Stimulated activated CD8-positive, alpha-beta memory T cell treated with anti-CD3 and anti-CD28 coated beads, Interleukin-15, amount 100 ng/mL, for 1 hour (primary cell): ENCODE measurements around the gene CAT.
A peak's percentile ranks its signal among the peaks of the same experiment; 100 is the strongest.
"Not testable (repeated sequence)": the region's sequence is repeated elsewhere in the genome, so short reads cannot be mapped to it uniquely, and the experiment has no call there.

ENCODE experiments used
- DNase-seq: peaks from one replicate; pipeline ENCODE4 v3.0.0-alpha.2; 2020; ENCODE audit warnings: low read depth

CAT gene

DNA sequence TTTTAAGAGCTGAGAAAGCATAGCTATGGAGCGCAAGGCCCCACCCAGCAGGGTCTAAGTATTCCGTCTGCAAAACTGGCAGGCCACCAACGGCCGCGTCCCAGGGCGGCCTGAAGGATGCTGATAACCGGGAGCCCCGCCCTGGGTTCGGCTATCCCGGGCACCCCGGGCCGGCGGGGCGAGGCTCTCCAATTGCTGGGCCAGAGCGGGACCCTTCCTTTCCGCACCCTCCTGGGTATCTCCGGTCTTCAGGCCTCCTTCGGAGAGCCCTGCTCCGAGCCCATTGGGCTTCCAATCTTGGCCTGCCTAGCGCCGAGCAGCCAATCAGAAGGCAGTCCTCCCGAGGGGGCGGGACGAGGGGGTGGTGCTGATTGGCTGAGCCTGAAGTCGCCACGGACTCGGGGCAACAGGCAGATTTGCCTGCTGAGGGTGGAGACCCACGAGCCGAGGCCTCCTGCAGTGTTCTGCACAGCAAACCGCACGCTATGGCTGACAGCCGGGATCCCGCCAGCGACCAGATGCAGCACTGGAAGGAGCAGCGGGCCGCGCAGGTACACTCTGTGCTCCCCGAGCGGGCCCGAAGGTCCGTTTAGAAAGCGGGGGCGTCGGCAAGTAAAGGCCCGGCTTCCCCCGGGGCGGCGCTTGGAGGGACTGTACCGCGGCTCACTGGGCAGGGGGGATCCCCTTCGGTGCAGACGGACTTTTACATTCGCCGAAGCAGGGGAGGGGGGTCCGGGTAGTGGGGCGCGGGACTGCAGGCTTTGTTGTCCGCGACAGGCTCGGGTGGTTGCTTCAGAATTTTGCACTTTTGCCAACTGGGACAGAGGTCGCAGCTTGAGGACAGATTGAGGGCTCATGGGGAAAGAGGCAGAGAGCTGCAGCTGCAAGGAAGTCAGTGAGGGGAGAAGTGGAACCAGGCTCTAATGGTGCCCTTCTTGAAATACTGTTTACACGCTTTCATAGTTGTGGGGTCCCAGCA is at the start of gene CAT:
CAT (plus strand) TSS at position 406 of the 979 bp plus-strand sequence; CDS start at position 486, 80 bp downstream.
- peak; percentile 97 for DNase-seq

DNA sequence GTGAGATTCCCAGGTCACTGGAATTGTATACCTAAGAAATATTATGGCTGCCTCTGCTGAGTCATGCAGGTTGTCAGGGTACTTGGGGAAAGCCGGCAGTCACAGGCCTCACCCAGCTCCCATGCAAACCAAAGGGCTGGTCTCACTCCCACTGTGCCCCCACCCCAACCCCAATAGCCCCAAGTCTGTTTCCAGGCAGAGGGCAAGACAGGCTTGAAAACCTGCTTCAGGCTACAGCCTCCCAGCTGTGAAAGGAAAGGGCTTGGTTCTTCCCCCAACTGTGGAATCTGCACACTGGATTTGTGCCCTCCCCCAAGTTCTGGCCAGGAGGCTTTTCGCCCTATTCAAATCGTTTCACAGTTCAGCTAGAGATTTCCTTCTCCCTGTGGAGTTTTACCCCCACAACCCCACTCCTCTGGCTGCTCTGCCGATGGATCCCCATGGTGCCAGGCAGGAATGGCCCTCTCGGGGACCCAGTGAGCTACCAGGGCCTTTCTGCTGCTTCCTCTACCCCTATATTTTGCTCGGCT is 43.9 kb upstream of the CAT start:
- no peak for DNase-seq

DNA sequence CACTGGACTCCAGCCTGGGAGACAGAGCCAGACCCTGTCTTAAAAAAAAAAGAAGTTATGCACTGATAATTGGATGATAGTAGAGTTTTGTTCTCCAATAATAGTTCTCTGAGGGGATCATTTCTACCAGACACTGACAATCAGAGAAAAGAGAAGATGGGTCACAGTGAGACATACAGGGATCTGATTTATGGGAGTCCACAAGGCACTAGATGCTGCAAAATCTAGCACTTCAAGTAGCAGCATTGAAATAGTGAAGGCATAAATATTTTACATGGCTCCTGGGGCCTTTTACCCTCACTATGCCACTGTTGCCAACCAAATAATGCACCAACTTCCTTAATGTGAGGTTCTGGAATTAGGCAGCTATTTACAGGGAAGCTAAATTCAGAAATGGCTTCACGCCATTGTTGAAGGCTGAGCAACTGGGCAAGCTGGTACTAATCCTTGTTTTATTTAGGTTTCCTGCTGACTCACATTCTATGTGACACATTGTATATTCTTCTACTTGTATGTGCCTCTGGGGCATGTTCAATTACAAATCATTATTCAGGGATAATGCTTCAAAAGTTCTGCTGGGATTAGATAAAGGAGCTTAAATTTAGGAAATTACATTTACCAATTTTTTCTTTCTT is 42.7 kb upstream of the CAT start:
- no peak for DNase-seq

- DNase-seq: no peak
Measured at GRCh38 chr11:34397120-34397519, 41.6 kb upstream of the CAT start.

DNA sequence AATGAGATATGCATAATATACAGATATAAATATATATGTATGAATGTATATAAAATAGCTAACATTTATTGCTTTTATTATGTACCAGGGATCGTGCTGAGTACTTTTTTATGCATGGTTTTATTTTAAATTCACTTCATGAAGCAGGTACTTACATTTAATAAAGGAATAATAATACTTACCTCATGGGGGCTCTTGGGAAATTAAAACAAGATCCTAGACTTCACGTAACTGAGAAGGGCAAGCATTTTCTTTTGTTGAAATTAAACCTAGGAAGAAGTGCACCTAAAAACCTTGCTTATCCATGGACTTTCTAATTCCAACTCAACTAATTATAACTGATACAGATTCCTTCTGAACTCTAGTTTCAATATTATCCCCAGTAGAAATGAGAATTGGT is 40.9 kb upstream of the CAT start:
- no peak for DNase-seq

- DNase-seq: no peak
Measured at GRCh38 chr11:34403431-34403830, 35.3 kb upstream of the CAT start.

GRCh38 chr11:34404280-34404679 is 34.5 kb upstream of the CAT start:
- no peak for DNase-seq

DNA sequence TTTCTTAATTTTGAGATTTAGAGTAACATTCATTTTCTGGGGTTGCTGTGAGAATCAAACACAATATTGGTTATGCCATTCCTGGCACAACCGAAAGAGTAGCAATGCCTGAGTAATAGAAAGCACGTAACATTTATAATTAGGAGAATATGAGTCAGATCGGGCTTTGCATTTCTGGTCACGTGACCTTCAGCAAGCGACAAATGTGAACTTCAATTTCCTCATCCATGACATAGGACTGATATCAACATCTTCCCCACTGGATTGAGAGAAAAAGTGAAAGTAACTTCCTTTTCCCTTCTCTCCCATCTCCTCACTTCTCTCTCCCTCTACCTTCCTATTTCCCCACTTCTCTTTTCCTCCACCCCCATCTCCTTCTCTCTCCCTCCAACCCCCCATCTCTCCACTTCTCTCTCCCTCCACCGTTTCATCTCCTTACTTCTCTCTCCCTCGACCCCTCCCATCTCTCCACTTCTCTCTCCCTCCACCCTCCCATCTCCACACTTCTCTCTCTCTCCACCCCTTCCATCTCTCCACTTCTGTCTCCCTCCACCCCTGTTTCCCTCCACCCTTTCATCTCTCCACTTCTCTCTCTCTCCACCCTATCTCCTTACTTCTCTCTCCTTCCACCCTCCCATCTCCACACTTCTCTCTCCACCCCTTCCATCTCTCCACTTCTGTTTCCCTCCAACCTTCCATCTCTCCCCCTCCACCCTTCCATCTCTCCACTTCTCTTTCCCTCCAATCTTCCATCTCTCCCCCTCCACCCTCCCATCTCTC is 33.5 kb upstream of the CAT start:
- DNase-seq: no peak

DNA sequence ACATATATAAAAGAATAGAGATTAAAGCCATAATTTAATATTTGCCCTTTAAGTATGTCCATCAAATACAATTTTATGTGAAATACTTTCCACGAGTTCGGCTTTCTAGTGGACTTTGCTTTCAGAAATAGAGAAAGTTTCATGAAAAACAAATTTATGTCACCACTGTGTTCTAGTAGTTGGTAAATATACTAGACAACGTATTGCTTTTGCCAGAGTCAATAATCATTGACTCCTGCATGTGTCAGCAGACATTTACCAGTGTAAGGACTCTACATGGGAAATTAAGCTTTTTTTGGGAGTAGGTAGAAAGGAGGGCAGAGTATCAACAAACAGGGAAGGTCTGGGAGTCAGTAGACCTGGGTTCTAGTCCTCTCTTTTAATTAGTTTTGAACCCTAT is 32.3 kb upstream of the CAT start:
- DNase-seq: no peak

DNA sequence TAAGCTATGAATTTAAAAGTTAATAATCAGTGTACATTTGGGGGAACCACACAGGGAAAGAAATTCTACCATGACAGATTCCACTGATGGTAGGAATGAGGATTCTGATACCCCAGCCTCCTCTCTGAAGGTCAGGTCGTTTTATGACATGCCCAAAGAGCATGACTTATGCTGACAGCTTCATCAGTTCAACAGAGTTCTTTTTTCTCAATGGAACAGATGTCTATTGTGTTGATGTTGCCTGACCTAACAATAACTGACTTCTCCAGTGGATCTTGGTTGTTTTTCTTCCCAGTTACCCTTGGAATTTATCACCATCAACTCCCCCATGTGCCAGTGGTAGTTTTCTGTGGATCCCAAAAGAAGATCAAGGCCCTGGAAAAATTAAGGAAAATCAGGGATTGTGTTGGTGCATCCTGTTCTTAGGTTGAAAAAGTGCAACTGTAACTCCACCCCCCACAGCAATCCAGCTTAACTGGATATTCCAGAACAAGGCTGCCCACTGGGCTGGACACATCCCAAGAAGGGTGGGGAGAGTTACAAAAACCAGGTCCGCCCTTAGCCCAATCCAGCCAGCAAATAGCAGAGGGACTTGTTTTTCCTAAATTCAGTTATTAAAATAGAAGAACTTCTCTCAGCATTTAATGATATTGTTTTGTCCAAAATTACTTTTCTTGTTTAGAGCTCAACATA is 31.5 kb upstream of the CAT start:
- no peak for DNase-seq

- no peak for DNase-seq
Measured at GRCh38 chr11:34408580-34409172, 30.1 kb upstream of the CAT start.

- DNase-seq: no peak
Measured at GRCh38 chr11:34411111-34411510, 27.6 kb upstream of the CAT start.

GRCh38 chr11:34411791-34412190 is 26.9 kb upstream of the CAT start:
- no peak for DNase-seq

- DNase-seq: no peak
Measured at GRCh38 chr11:34413263-34413662, 25.5 kb upstream of the CAT start.

- DNase-seq: no peak
Measured at GRCh38 chr11:34415538-34415937, 23.2 kb upstream of the CAT start.

GRCh38 chr11:34416088-34416487 is 22.6 kb upstream of the CAT start:
- DNase-seq: no peak

DNA sequence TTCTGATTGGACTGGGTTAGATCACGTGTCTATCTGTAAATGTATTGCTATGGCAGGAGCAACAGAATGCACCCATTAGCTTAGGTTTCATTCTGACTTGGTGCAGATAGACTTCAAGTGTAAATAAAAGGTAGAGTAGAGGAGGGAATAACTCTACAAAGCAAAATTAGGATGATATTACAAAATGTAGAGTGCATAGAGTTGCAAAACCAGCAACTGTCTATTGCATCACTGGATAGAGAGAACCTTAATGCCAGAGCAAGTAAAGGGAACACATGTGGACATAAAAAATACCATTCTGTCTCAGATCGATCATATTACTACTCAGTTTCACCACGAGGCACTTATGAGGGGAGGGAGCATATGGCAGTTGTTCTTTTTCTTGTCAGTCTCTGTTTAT is 22.0 kb upstream of the CAT start:
- no peak for DNase-seq

DNA sequence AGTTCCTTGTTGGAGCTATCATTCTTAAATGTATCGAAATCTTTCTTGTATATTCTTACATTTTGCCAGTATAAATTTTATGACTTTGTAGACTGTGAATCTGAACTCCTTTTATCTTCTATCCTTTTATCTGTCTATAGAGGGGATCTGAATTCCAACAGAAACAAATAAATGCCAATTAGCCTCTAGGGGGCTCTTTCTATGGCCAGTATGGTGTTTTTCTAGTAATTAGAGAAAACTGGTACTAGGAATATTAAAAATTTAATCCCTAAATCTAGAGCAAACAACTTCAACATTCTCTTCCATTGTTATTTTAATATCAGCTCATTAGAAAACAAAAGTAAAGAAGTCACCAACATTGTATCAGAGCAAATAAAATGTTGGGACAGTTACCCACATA is 21.5 kb upstream of the CAT start:
- DNase-seq: no peak

- DNase-seq: no peak
Measured at GRCh38 chr11:34419158-34419557, 19.6 kb upstream of the CAT start.

- no peak for DNase-seq
Measured at GRCh38 chr11:34423300-34423699, 15.4 kb upstream of the CAT start.

DNA sequence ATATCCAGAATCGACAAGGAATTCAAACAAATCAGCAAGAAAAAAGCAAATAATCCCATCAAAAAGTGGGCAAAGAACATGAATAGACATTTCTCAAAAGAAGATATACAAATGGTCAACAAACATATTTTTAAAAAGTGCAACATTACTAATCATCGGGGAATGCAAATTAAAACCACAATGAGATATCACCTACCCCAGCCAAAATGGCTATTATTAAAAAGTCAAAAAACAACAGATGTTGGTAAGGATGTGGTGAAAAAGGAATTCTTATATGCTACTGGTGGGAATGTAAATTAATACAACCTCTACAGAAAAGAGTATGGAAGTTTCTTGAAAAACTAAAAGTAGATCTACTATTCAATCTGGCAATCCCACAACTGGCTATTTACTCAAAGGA is 13.9 kb upstream of the CAT start:
- not testable (repeated sequence) for DNase-seq
